DOHH2 (cell line): Measurements from ENCODE around the gene GLRX3.

Experiments
- EZH2phosphoT487 ChIP-seq: fragments of 200-600 bp; sonication (generic); IDR thresholded peaks from 2 replicates; pipeline ENCODE4 v1.6.1; 2017; ENCODE audit warnings: borderline replicate concordance, mild to moderate bottlenecking, antibody characterized with exemption, low read length, moderate library complexity, mixed read lengths
- TF ChIP-seq, protein P1 (sequence below): fragments of 200-600 bp; sonication (generic); IDR thresholded peaks from one replicate; pipeline ENCODE4 v1.5.1; 2014; ENCODE audit warnings: antibody characterized with exemption, mild to moderate bottlenecking, low read depth, low read length; ENCODE audit not compliant: poor library complexity, severe bottlenecking

DNA sequence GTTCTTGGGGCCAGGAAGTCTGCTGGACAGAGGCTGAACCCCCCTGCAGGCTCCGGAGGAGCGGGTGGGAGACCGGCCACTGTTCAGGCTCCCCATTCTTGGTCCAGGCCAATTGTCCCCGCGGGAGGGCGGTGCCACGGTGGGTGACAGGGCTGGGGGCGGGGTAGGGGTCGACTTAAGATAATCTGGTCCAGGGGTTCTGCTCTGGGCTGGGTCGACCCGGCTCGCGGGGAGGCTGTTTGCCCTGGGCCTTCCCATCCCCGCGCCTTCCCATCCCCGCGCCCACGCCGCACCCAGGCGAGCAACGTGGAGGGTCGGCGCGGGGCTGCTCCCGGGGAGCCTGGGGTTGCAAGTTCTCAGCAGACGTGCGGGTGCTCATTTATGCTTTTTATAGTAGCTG, 7.3 kb upstream of the GLRX3 start:
- TF ChIP-seq, protein P1, sequence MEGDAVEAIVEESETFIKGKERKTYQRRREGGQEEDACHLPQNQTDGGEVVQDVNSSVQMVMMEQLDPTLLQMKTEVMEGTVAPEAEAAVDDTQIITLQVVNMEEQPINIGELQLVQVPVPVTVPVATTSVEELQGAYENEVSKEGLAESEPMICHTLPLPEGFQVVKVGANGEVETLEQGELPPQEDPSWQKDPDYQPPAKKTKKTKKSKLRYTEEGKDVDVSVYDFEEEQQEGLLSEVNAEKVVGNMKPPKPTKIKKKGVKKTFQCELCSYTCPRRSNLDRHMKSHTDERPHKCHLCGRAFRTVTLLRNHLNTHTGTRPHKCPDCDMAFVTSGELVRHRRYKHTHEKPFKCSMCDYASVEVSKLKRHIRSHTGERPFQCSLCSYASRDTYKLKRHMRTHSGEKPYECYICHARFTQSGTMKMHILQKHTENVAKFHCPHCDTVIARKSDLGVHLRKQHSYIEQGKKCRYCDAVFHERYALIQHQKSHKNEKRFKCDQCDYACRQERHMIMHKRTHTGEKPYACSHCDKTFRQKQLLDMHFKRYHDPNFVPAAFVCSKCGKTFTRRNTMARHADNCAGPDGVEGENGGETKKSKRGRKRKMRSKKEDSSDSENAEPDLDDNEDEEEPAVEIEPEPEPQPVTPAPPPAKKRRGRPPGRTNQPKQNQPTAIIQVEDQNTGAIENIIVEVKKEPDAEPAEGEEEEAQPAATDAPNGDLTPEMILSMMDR: no peak
- no peak for TF ChIP-seq EZH2phosphoT487
